Renal cortex interstitium (tissue), 11 donors: ENCODE data around the gene LIG1. TPM values are rescaled to one million over a fixed set of nuclear protein-coding genes. Genes with fewer than 3 reads are reported as not detected.
A peak's percentile ranks its signal among the peaks of the same experiment; 100 is the strongest.

Experiments used
- DNase-seq, 11 donors: peaks; one replicate each; pipeline ENCODE4 v3.0.0-alpha.2; 2013; ENCODE audit warnings: low read depth in 9 of 11, low spot score in 4 of 11; ENCODE audit errors: extremely low read depth in 1 of 11
- polyA plus RNA-seq, 3 donors: library from polyadenylated mRNA; unstranded; fragments of 120-200 nt; gene quantifications; one replicate each; pipeline ENCODE4 v1.2.1, GENCODE V29; 2013; ENCODE audit not compliant: insufficient read length in 3 of 3

The LIG1 gene
- polyA plus RNA-seq, 3 donors: 61.8 to 78.8 (median 66.1) TPM

DNA sequence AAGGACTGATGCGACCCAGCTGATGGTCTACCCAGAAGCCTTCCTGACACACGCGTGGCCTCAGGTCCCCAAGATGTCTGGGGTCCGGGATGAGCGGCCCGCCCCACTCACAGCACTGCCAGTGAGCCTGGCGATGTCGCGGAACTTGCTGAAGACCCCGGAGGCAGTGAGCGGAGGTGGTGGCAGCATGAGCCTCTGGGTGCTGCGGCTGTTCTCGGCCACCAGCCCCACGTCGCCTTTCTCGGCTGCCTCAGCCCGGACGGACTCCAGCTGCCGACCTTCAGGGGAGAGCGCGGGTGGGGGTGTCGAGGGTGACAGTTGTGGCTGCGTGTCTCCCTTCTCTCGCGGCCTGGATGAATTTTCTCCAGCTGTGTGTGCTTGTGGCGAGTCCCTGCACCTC, 32.7 kb downstream of the LIG1 start:
- no peak for DNase-seq

DNA sequence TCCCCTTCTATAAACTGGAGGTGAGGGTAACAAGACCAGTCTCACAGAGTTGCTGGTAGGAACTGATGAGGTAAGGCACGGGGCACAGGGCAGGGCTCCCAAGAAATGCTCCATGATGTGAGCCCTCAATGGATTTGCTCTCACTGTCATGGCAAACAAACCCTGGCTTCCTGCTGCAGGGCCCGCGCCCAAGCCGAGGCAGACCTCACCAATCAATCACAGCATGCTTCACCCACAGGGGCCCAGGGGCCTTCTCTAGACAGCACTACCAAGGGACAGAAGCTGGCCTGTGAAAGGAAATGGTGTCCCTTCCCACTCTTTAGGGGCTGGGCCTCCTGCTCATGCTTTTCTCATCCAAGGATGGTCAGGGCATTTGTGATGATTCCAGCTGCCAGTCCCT, 33.6 kb downstream of the LIG1 start:
- no peak for DNase-seq

- DNase-seq: no peak
Observed at GRCh38 chr19:48135411-48135810, 34.7 kb downstream of the LIG1 start.

- DNase-seq: no peak
Observed at GRCh38 chr19:48133094-48133493, 37.0 kb downstream of the LIG1 start.

DNA sequence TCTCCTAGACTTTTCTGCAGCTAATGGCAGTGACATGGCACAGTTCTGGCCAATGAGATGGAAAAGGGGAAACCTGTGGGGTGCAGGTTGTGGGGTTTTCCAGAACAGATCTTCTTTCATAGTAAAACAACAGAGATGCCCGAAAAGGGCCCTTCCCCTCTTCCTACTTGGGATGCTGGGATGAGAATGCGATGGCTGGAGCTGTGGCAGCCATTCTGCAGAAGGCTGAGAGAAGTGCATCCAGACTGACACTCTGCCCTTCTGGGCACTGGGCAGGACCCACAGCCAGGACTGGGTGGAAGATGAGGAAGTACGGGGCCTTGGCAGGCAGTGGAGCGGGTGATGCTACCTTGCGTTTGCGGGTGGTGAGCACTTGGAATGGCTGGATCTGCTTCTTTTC, 42.6 kb downstream of the LIG1 start:
- no peak for DNase-seq

DNA sequence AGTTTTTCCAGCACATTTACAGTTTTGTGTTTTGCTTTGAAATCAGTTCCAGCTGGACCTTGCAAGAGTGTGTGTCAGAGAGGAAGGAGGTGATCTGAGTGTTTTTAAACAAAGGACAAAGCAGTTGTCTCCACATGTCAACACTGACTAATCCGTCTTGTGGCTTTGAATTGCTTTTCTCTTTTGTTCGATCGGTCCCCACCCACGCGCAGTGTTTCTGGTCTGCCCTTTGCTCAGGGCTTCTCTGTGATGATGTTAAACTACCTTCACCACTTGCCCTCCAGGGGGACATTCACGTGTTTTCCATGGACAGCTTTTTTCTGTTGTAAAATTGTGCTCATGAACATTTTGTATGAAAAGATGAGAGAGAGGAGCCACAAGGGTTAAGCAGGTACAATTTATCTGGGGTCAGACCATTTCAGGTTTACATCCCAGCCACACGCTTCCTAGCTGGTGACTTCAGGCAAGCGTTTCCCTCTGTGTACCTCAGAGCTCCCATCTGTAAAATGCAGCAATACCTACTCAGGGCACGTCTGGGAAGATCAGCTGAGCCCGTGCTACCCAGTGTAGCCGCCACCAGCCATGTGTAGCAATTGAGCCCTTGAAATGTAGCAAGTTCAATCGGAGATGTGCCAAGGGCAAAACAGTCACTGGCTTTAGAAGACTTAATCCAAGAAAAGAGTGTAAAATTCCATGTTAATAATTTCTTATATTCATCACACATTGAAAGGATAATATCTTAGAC, 46.1 kb downstream of the LIG1 start:
- DNase-seq: no peak

DNA sequence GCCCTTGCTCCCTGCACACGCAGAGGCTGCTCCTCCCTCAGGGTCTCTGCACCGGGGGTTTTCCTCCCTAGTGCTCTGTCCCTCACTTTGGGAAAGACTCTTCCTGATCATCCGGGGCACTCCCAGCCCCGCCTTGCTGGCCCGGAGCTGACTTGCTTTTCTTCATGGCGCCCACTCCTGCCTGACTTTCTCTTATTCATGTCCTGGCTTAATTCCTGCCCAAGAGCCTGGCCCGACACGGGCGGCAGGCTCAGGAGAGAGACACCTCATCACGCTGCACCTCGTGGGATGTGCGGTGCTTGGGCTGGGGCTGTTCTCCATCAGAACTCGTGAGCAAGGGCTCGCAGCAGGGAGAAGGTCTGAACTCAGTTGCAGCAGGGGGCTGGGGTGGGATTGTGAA, 47.7 kb downstream of the LIG1 start:
- DNase-seq: no peak

- DNase-seq: no peak
Observed at GRCh38 chr19:48121909-48122371, 48.2 kb downstream of the LIG1 start.

- DNase-seq: no peak
Observed at GRCh38 chr19:48121066-48121465, 49.1 kb downstream of the LIG1 start.

- no peak for DNase-seq
Observed at GRCh38 chr19:48120505-48120904, 49.6 kb downstream of the LIG1 start.

GRCh38 chr19:48118131-48118517, 52.0 kb downstream of the LIG1 start:
- DNase-seq: no peak

DNA sequence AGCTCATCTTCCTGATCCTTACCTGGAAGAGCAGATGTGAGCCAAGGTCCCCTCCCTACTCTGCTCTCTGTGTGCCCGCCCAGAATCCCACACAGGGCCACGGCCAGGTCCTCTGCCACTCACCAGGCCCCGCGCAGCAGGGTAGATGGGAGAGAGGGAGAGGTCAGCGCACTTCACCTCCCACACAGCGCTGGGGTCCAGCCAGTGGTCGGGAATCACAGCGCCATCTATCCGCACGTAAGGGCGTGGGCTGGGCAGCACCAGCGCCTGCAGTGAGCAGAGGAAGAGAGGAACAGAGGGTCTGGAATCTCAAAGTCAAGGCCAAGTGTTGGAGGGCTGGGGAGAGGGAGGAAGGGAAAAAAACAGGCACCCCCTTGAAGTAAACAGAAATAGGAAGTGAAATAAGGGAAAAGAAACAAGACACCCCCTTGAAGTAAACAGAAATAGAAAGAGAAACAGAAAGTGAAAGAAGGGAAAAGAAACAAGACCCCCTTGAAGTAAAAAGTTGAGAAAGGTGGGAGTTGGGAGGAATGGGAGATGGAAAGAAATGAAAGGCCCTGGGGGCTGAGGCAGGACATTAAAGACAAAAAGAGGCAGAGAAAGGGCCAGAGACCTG, 52.5 kb downstream of the LIG1 start:
- no peak for DNase-seq

DNA sequence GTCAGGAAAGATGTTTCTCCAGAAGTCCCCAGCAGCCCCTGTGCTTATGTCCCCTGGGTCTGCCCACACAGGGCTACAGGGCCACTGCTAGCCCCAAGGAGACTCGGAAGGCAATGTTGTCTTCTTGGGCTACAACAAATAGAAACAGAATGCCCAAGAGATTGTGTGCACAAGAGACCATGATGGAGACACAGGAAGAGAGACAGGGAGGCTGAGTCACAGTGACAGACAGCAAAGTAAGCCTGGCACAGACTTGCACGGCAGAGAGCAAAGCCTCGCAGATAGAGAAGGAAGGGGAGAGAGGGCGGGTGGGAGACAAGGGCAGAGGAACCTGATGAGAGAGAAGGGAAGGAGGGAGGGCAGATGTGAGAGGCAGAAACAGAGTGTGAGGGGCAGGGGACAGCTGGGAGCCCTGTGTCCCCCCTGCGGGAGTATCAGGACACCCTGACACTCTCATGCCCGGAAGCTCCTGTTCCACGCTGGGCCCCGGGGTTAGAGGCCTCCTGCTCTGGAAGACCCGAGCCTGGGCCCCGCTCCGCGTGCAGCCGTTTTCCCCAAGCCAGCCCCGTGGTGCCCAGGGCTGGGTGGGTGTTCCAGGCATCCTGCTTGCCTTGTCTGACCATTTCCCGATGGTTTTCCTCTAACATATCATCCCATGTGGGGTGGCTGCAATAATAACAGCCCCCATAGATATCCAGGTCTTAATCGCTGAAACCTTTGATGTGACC, 56.8 kb downstream of the LIG1 start:
- DNase-seq: no peak

DNA sequence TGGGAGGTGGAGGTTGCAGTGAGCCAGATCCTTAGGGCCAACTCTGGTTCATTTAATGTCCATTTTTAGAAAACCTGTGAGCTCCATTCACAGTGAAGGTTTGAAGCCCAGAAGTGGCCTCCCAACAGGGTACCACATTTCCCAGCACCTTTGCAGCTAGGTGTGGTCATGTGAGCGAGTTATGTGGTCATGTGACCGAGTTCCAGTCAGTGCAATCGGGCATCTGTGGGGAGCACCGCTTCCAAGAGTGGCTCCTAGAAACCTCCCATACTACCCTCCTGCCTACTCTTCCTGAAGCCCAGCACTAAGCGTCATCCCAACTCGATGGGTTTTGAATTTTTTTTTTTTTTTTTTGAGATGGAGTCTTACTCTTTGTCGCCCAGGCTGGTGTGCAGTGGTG, 58.9 kb downstream of the LIG1 start:
- no peak for DNase-seq

- DNase-seq: peak; percentile 68 to 86 (median 81)
Observed at GRCh38 chr19:48110350-48110966, 59.7 kb downstream of the LIG1 start, which contains the start of gene PLA2G4C. PLA2G4C (minus strand) TSS chr19:48110817; CDS start chr19:48106529, 4,288 bp downstream.

DNA sequence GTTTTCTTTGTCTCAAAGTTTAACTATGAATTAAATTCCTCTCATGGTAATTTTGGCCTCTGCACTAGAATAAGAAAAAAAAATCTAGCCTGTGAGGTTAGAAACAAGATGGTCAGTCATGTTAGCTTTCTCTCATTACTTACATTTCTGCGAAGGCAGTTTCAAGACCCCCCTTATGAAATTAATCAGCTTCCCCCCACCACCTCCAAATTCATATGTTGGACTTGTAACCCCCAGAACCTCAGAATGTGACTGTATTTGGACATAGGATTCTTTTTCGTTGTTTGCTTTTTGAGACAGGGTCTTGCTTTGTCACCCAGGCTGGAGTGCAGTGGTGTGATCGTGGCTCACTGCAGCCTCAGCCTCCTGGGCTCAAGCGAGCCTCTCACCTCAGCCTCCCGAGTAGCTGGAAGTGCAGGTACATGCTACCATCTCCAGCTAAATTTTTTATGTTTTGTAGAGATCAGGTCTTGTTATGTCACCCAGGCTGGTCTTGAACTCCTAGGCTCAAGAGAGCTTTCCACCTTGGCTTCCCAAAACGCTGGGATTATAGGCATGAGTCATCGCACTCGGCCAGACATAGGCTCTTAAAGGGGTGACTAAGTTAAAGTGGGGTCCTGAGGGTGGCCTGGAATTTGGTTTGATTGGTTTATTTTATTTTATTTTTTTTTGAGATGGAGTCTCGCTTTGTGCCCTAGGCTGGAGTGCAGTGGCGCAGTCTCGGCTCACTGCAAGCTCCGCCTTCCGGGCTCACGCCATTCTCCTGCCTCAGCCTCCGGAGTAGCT, 61.0 kb downstream of the LIG1 start:
- DNase-seq: no peak

DNA sequence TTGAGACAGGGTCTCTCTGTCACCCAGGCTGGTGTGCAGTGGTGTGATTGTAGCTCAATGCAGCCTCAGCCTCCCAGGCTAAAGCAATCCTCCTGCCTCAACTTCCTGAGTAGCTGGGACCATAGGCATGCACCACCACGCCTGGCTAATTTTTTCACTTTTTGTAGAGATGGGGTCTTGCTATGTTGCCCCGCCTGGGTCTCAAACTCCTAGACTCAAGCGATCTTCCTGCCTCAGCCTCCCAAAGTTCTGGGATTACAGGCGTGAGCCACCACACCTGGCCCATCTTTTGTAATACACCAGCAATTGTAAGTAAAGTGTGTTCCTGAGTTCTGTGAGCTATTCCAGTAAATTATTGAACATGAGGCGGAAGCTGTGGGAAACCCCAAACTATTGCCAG, 66.2 kb downstream of the LIG1 start:
- DNase-seq: no peak

- no peak for DNase-seq
Observed at GRCh38 chr19:48102870-48103751, 67.0 kb downstream of the LIG1 start.
